Measurements from ENCODE around the gene INSIG2.

- TF ChIP-seq POLR2A (IDR thresholded peaks at IDR 0.05; ENCODE audit: low read depth) (no peak), CTCF (IDR thresholded peaks at IDR 0.05) (no peak), EP300 (IDR thresholded peaks at IDR 0.05) (no peak)
Measured at GRCh38 chr2:118133916-118134315, 45.6 kb downstream of the INSIG2 start.
